SJCRH30 (cell line): ENCODE data around the gene GFER. TPM values are rescaled to one million over a fixed set of nuclear protein-coding genes. Genes with fewer than 3 reads are reported as not detected.

ENCODE experiments used
- DNase-seq, 2 experiments: peaks; one replicate each; pipeline ENCODE4 v3.0.0-alpha.2; 2015 to 2020
- H3K27ac ChIP-seq: fragments of 250-450 bp; sonication (Bioruptor Pico); 2 replicates; pipeline ENCODE4 v1.5.1; 2020; ENCODE audit warnings: mild to moderate bottlenecking, moderate library complexity
- H3K27me3 ChIP-seq: fragments of 250-450 bp; sonication (Bioruptor Pico); 2 replicates; pipeline ENCODE4 v1.5.1; 2020; ENCODE audit warnings: mild to moderate bottlenecking, moderate library complexity
- H3K36me3 ChIP-seq: fragments of 250-450 bp; sonication (Bioruptor Pico); 2 replicates; pipeline ENCODE4 v1.5.1; 2020; ENCODE audit warnings: mild to moderate bottlenecking, moderate library complexity
- H3K4me1 ChIP-seq: fragments of 250-450 bp; sonication (Bioruptor Pico); 2 replicates; pipeline ENCODE4 v1.5.1; 2020; ENCODE audit warnings: mild to moderate bottlenecking, moderate library complexity
- H3K4me3 ChIP-seq: fragments of 250-450 bp; sonication (Bioruptor Pico); 2 replicates; pipeline ENCODE4 v1.5.1; 2020; ENCODE audit warnings: mild to moderate bottlenecking, moderate library complexity
- H3K9me3 ChIP-seq: fragments of 250-450 bp; sonication (Bioruptor Pico); replicated peaks from 2 replicates; pipeline ENCODE4 v1.5.1; 2020; ENCODE audit warnings: mild to moderate bottlenecking, moderate library complexity
- total RNA-seq: library from RNA; depleted of rRNA; stranded (reverse); fragments of >200 nt; shearing (Covaris generic); gene quantifications from 2 replicates; pipeline ENCODE4 v1.2.3, GENCODE V29; 2014

GFER gene
- total RNA-seq, 1 experiment from 2014 or later, result 20.6 TPM

DNA sequence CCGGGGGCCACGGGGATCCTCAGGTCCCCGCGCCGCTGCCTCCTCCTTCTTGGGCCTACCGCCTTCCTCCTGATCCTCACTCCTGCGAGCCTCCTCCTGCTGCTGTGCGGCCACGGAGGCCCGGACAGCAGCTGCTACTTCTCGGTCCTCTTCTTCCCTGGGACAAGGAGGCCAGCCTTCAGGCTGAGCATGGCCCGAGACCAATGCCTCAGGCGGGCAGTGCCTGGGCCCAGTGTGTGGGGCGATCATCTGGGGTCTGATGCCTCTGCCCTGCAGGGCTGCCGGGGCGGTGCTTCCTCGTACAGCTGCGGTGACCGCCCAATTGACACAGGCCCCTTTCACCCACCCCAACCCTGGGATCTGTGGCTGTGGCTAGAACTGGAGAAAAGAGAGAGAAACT lies 17.0 kb downstream of the GFER start:
- H3K9me3 ChIP-seq, result no peaks in the 10 kb centered on the region
- no peak for DNase-seq
- H3K27ac ChIP-seq, result no peak overlapping the region
- H3K4me3 ChIP-seq, result no peak overlapping the region
- H3K36me3 ChIP-seq, result peaks cover 32% of the 10 kb centered on the region
- no peaks in the 10 kb centered on the region for H3K27me3 ChIP-seq
- peaks cover 10% of the 10 kb centered on the region; the same call in 1 of the 2 replicates for H3K4me1 ChIP-seq

DNA sequence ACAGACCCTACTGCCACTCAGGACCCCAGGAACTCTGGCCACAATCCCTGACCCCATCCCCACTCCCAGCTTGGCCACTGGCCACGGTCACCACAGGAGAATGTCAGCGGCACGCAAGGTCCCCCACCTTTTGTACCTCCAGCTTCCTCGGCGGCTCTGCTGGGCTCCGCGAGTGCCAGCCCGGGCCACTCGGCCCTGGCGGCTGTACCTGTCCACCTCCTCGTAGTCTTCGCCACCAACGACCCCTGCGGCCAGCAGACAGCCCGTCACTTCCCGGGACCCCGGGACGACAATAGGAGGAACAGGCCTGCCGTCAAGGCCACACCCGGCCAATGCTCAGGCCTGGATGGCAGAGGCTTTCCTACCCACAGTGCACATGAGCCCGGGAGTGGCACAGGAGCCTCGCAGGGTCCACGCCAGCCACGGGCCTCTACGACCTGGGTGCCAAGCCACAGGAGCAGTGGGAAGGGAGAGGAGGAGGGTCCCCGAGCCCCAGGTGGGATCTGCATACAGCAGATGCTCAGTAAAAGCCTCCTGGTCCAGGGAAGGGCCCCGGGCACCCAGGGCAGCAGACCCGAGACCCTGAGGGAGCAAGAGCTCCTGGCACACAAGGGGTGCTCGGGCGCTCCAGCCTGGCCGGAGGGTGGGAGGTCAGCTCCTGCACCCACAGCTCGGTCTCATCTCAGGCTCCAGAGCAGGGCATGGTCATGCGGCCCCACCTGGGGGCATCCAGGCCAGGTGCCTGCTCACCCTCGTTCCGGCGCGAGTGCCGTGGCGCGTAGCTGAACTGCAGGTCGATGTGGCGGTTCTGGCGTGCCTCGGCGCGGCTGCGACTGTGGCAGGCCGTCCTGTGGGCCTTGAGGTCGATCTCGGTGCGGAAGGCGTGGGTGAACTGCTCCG lies 17.7 kb downstream of the GFER start:
- Histone ChIP-seq H3K27ac (no peak overlapping the region), H3K4me1 (peaks cover 10% of the 10 kb centered on the region; the same call in 1 of the 2 replicates), H3K36me3 (peaks cover 32% of the 10 kb centered on the region), H3K4me3 (no peak overlapping the region), H3K9me3 (no peaks in the 10 kb centered on the region), H3K27me3 (no peaks in the 10 kb centered on the region)
- no peak for DNase-seq

DNA sequence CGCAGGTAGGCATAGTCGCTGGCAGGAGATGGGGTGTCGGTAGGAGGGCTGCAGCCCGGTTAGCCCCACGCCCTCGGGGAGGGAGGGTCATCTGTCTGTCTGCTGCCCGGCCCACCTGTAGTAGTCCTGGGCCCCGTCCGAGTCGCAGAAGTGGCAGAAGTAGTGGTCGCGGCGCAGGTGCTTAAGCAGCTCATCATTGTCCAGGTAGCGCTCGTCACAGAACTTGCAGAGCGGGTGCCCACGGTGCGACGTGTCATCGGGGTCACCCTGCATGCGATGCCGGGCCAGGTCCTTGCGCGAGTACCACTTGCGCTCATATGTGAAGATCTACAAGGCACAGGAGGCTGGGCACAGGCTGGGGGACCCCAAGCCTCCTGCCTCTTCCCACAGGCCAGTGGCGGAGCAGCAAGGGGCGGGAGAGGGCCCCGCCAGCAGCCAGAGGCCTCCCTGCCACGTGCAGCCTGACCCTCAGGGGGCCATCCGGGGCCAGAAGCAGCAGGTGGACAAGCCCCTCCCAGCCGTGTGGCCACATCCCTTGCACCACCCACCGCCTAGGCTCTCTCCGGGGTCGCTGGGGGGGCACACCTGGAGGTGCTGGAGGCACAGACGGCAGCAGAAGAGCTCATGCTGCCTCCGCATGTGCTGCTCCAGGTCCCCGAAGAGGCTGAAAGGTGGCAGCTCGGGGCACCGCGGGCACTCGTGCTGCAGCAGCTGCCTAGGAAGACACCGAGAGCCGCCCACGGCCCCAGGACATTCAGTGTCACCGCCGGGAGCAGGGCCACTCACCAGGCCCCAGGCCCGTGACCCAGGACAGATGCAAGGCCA lies 18.6 kb downstream of the GFER start:
- peaks cover 31% of the 10 kb centered on the region for H3K36me3 ChIP-seq
- no peaks in the 10 kb centered on the region for H3K27me3 ChIP-seq
- no peak for DNase-seq
- H3K27ac ChIP-seq, result no peak overlapping the region
- H3K9me3 ChIP-seq, result no peaks in the 10 kb centered on the region
- H3K4me1 ChIP-seq, result peaks cover 10% of the 10 kb centered on the region
- no peak overlapping the region for H3K4me3 ChIP-seq

DNA sequence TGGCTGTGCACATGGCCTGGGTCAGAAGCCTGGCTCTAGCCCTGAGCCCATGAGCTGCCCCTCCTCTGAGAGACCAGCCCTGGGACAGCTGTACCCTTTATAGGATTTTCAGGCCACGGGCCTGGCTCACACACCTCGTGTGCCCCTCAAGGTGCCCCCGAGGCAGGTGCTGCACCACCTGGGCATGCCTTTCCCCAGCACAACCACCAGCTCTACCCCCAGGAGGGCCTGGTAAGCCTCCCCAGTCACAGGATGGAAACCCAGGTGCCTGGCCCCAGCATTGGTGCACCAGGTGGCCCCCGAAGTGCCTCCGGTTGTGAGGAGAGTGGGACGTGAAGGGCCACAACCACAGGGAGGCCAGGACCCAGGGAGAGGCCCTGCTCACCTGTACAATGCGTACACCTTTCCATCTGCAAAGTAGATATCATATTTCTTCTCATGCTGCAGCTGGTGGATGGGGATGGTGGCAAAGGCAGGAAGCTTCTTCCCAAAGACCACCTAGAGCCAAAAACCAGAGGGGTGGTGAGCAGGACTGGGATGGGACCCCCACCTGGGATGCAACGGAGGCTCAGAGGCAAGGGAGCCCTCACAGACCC lies 19.3 kb downstream of the GFER start:
- no peak for DNase-seq
- Histone ChIP-seq H3K27ac (no peak overlapping the region), H3K4me3 (no peak overlapping the region), H3K27me3 (no peaks in the 10 kb centered on the region), H3K4me1 (peaks cover 18% of the 10 kb centered on the region), H3K36me3 (peaks cover 35% of the 10 kb centered on the region), H3K9me3 (no peaks in the 10 kb centered on the region)

DNA sequence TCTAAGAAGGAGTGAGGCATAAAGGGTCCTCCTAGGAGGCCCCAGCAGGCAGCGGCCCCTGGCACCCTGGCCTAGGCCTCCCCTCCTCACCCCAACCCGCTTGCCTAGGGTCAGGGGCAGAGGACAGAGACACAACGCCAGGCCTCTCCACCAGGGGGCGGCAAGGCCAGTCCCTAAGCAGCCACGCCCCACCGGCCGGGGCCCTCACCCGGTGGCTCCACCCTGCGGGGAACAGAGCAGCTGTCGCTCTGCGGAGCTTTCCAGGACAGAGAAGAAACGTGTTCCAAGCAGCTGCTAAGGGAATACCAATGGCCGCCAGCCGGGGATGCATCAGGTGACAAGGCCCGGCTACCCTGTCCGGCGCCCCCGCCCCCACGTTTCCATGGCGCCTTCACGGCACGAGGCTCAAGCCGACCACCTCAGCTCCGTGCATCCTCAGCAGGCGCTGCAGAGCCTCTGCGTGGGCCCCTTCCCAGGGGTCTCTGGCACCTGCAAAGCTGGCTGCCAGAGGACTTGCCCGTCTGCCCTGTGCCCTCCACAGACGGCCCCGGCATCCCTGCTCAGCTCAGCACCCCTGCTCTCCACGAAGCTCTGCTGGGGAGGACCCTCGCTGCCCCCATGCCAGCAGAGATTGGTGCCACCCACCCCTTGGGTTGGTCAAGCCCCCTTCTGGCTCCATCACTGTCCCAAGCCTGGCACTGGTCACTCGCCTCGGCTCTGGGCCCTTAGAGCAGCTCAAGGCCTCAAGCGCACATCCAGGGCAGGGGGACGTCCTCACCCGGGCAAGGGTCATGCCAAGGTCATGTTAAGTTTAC lies 20.0 kb downstream of the GFER start:
- Histone ChIP-seq H3K4me3 (no peak overlapping the region), H3K9me3 (no peaks in the 10 kb centered on the region), H3K27me3 (no peaks in the 10 kb centered on the region), H3K36me3 (peaks cover 33% of the 10 kb centered on the region), H3K27ac (peak overlapping the region; percentile 62), H3K4me1 (peaks cover 23% of the 10 kb centered on the region)
- DNase-seq, result peak; percentile 97 to 98

DNA sequence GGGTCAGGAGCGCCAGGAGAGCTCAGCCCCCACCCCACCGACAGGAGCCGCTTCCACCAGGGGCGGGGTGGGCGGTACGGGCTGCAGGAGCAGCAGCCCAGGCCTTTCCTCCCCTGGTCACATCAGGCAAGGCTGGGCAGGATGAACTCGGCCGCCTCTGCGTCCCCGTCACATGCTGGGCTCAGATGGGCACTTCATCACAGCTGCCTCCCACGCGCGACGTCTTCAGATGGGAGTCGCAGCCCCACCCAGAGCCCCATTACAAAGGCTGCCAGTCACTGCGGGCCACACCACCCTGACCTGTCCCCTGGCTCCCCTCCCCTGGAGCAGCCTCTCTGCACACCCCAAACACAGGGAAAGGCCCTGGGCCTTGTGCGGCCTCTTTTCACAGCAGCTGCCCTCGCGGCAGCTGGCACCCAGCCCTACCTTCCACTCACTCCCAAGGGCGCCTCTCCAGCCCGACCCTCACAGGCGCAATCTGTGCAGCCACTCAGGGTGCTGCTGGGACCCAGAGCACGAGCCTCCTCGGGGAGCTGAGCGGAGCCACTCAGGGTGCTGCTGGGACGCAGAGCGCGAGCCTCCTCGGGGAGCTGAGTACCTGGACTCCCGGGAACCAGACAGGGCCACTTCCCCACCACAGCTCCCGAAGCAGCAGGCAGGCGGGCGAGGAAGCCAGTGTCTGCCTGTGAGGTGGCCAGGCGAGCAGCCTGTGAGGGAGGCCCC lies 21.0 kb downstream of the GFER start:
- Histone ChIP-seq H3K27me3 (no peaks in the 10 kb centered on the region), H3K4me3 (no peak overlapping the region), H3K4me1 (peaks cover 23% of the 10 kb centered on the region), H3K9me3 (no peaks in the 10 kb centered on the region), H3K36me3 (peaks cover 32% of the 10 kb centered on the region), H3K27ac (peak overlapping the region; percentile 62)
- DNase-seq, result peak; percentile 47 to 50

DNA sequence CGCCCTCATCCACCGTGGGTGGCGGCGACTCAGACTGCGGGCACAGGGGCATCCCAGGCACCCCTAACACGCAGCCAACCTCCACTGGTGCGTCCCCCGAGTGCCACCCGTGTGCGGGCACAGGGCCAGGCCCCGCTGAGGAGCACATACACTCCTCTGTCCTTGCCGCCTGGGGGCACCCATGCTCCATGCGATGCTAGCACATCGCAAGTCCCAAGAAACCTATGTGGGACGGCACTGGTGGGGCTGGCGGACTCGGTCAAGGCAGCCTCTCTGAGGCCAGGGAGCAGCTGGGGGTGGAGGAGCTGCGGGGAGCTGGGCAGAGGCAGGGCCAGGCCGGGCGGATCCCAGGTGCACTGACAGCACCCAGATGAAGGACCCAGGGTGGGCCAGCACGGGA lies 21.7 kb downstream of the GFER start:
- peaks cover 28% of the 10 kb centered on the region for H3K4me1 ChIP-seq
- no peak for DNase-seq
- H3K36me3 ChIP-seq, result peaks cover 26% of the 10 kb centered on the region
- no peaks in the 10 kb centered on the region for H3K9me3 ChIP-seq
- no peak overlapping the region for H3K4me3 ChIP-seq
- no peaks in the 10 kb centered on the region for H3K27me3 ChIP-seq
- no peak overlapping the region for H3K27ac ChIP-seq

DNA sequence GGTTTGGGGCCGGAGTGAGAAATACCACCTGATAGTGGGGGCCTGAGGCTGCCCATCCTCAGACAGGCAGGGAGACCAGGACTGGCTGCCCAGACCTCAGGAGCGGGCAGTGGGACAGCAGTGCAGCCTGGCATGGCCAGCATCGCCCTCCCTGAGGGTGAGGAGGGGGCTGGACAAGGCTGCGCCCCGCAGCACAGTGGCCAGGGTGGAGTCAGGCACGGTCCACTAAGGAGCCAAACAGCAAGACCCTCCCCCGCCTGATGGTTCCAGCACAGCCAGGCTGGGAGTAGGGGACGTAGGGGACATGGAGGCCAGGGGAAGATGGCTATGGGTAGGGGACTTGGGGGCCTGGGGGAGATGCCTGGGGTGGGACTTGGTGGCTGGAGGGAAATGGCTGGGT lies 22.3 kb downstream of the GFER start:
- Histone ChIP-seq H3K27ac (no peak overlapping the region), H3K4me3 (no peak overlapping the region), H3K9me3 (no peaks in the 10 kb centered on the region), H3K36me3 (peaks cover 26% of the 10 kb centered on the region), H3K27me3 (no peaks in the 10 kb centered on the region), H3K4me1 (peaks cover 28% of the 10 kb centered on the region)
- DNase-seq, result no peak

DNA sequence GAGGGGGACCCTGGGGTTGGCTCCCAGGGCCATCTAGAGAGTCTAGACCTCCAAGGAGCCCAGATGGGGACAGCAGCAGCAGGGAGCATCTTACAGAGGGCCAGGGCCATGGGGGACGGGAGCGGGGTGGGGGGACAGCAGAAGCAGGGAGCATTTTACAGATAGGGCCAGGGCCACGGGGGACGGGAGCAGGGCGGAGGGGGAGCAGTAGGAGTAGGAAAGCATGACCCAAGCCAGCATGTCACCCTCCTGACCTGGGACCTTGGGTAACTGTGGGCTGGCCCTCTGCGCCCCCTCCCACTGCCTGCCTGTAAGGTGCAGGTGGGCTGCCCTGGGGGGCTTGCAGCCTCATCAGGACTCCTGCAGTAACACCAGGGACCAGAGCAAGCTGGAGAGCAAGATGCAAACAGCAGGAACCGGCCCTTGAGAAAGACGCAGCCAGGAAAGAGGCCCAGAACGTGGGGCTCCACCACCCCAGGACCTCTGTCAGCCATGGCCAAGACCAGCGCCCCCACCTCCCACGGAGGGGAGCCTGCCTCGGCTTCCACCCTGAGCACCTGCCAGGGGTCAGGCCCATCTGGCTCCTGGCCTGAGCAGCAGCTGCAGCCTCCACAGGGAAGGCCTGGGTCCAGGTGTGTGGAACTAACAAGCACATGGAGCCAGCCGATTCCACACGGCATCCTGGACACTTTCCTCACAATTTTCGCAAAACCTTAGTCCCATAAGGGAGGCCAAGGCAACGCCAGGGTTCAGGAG lies 23.3 kb downstream of the GFER start:
- H3K4me3 ChIP-seq, result no peak overlapping the region

DNA sequence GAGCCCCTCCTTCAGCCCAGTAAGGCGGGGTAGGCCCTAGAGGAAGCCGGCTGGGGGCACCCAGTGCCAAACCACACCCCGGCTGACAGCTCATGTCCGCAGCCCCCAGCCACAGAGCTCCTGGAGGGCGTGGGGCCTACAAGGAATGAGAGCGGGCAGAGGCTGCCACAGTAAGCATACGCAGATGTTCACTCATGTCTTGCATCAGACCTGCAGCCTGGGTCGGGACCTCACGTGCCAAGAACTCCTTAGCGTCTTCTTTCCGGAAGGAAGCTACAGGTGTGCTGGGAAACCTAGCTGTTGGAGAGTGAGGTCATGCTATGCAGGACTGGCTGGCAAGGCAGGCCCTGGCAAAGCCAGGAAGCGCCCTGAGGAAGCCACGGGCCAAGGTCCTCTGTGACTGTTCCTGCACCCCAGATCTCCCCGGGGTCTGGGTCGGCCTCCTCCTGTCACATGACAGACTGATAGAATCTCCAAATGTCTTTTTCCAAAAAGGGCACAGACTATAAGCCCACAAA lies 24.1 kb downstream of the GFER start:
- no peak for DNase-seq
- no peak overlapping the region for H3K27ac ChIP-seq
- H3K36me3 ChIP-seq, result peaks cover 9% of the 10 kb centered on the region
- peak overlapping the region; percentile 71; the same call in 1 of the 2 replicates for H3K4me3 ChIP-seq
- no peaks in the 10 kb centered on the region for H3K27me3 ChIP-seq
- H3K4me1 ChIP-seq, result peaks cover 28% of the 10 kb centered on the region
- H3K9me3 ChIP-seq, result no peaks in the 10 kb centered on the region

More for the DNA sequence above, 23.3 kb downstream of the GFER start:
- Histone ChIP-seq H3K36me3 (peaks cover 17% of the 10 kb centered on the region), H3K27ac (no peak overlapping the region), H3K4me1 (peaks cover 28% of the 10 kb centered on the region), H3K27me3 (no peaks in the 10 kb centered on the region), H3K9me3 (no peaks in the 10 kb centered on the region)
- DNase-seq, result no peak

DNA sequence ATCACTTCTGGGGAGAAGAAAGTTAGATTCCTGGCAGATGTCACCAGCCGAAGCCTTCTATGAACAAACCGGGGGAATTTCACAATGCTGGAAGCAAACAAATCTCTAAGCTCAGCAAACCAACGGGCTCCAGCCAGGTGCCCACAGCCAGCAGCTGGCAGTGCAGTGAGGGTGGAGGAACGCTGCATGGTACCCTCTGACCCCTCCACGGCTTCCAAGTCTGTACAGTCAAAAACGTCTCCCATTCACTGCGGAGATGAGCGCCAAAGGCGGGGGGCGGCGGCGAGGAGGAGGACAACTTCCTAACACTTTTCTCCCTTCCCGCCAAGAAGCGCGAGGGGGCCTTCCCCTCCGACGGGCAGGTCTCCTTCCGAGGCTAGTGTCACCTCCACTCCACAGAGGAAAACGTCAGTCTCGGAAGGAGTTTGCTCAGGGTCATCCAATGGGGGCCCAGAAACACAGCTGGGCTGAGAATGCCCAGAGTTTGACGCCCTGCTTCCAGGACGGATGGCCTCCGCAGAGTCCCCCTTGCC lies 24.7 kb downstream of the GFER start:
- H3K4me1 ChIP-seq, result peaks cover 28% of the 10 kb centered on the region
- H3K9me3 ChIP-seq, result no peaks in the 10 kb centered on the region
- peak overlapping the region; percentile 40; the same call in 1 of the 2 replicates for H3K27ac ChIP-seq
- no peak for DNase-seq
- H3K4me3 ChIP-seq, result peak overlapping the region; percentile 71
- no peaks in the 10 kb centered on the region for H3K27me3 ChIP-seq
- 0 out of 2 replicates have a peak, but pooled peaks cover 6% of the 10 kb centered on the region for H3K36me3 ChIP-seq

DNA sequence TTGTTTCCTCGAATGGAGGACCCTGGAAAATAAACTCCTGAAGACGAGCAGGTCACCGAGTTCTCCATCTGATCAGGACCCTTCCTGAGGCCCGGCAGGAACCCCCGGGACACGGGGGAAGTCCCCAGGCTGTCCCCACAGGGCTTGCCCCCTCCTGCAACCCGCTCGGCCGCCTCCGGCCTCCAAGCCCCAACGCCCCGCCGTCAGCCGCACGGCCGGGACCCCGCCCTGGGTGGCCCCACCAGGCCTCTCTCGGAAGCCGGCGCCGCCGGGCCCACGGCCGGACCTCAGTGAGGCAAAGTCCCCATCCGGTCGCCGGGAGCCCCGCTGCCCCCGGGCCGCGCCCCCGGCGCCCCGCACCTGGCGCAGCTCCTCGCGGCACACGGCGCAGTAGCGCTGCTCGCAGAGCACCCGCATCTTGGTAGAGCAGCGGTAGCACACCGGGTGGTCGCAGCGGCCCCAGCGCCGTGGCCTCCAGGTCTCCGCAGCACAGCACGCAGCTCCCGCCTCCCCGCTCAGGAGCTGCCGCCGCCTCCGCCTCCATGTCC lies 25.2 kb downstream of the GFER start:
- DNase-seq, result no peak
- Histone ChIP-seq H3K36me3 (0 out of 2 replicates have a peak, but pooled peaks cover 6% of the 10 kb centered on the region), H3K4me3 (peak overlapping the region; percentile 71), H3K27me3 (no peaks in the 10 kb centered on the region), H3K27ac (peak overlapping the region; percentile 40; the same call in 1 of the 2 replicates), H3K9me3 (no peaks in the 10 kb centered on the region), H3K4me1 (peaks cover 25% of the 10 kb centered on the region)
